ENCODE results near the gene UBE2I. TPM values are rescaled to one million over a fixed set of nuclear protein-coding genes. Genes with fewer than 3 reads are reported as not detected.
A peak's percentile ranks its signal among the peaks of the same experiment; 100 is the strongest.

UBE2I gene
- total RNA-seq, 2 experiments from 2014 or later, result 122 to 323 TPM

DNA sequence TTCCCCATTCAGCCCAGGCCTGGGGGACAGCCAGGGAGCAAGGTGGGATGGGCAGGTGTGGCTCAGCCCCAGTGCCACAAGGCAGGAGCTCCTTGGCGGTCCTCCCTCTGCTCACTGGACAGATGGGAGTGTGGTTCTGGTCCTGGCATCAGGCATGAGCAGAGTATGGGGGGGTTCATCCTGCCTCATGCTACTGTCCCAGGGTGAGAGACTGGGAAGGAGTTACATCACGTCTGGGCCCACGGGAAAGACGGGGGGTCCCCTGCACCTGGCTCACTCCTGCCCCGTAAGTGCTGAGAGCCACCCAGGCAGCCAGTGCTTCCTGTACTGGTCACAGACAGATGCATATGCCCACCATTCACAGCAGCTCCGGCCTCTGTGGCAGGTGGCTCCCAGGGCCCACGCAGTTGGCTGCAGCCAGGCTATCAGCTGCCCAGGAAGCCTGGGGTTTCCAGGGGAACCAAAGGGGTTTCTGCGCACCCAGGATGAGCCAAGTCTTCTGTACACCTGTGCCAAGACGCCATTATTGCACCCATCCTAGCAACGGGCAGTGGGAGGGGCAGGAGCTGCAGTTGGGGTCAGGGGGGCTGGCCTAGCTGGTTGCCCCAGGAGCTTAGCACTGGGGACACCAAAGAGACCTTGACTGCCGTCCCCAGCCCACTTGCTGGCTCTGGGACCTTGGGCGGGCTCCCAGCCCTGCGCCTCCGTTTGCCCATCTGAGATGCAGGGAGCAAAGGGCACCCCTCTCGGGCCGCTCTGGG lies 26.0 kb downstream of the UBE2I start:
- ChIA-PET CTCF (ENCODE audit: unreplicated experiment) (no interaction called here), POLR2A (interaction anchor here (0.6 kb wide), 1 partner anchor 14 kb away, joined by 4 read pairs; no protein-coding TSS in a partner anchor)
- no peak overlapping the region for H3K4me3 ChIP-seq (ENCODE audit: low read depth, low read length, poor library complexity, severe bottlenecking)
- H3K9me2 ChIP-seq (ENCODE audit: insufficient read depth, low read length), result no peaks in the 10 kb centered on the region
- no peak overlapping the region for H3K4me2 ChIP-seq (ENCODE audit: low read length)
- BruUV-seq (replicated peaks), result no TSS peak
- H3K4me1 ChIP-seq (ENCODE audit: insufficient read depth, low read length, poor library complexity, severe bottlenecking), result peaks cover 31% of the 10 kb centered on the region
- H2AFZ ChIP-seq (ENCODE audit: low read length), result no peak overlapping the region
- H3K36me3 ChIP-seq (ENCODE audit: insufficient read depth, low read length), result no peaks in the 10 kb centered on the region
- no peak for DNase-seq (ENCODE audit: low spot score)
- H3K9me3 ChIP-seq (ENCODE audit: low read length), result no peaks in the 10 kb centered on the region
- TF ChIP-seq, protein P1, sequence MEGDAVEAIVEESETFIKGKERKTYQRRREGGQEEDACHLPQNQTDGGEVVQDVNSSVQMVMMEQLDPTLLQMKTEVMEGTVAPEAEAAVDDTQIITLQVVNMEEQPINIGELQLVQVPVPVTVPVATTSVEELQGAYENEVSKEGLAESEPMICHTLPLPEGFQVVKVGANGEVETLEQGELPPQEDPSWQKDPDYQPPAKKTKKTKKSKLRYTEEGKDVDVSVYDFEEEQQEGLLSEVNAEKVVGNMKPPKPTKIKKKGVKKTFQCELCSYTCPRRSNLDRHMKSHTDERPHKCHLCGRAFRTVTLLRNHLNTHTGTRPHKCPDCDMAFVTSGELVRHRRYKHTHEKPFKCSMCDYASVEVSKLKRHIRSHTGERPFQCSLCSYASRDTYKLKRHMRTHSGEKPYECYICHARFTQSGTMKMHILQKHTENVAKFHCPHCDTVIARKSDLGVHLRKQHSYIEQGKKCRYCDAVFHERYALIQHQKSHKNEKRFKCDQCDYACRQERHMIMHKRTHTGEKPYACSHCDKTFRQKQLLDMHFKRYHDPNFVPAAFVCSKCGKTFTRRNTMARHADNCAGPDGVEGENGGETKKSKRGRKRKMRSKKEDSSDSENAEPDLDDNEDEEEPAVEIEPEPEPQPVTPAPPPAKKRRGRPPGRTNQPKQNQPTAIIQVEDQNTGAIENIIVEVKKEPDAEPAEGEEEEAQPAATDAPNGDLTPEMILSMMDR (conservative IDR thresholded peaks at IDR 0.05; ENCODE audit: low read length), result no peak
- TF ChIP-seq EZH2phosphoT487 (IDR thresholded peaks at IDR 0.05; ENCODE audit: borderline replicate concordance, low read depth, low read length), result no peak
- no peaks in the 10 kb centered on the region for H4K20me1 ChIP-seq (ENCODE audit: insufficient read depth, low read length)
- H3K79me2 ChIP-seq (ENCODE audit: insufficient read depth, low read depth, low read length), result no peaks in the 10 kb centered on the region
- intact Hi-C loops (cut with micrococcal nuclease; ENCODE audit: unreplicated experiment), result no loop called here
- H3K27ac ChIP-seq (ENCODE audit: low read depth, low read length, poor library complexity, severe bottlenecking), result no peak overlapping the region

DNA sequence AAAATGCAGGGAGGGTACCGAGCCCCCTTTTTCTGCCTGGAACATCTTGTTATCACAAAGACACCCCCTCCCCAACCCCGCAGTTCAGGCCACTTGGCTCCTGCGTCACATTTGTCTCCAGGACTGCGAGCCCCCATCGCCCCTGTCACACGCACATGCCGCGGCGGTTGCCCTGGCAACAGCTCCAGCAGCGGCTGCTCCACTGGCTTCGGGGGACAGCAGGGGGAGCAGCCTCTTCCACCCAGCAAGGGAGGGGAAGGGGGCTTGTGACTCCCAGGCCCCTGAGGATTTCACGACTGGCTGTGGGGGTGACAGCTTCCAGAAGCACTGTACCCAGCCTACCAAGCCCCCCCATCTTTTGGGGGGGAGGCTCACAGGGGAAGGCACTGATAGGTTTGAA lies 26.6 kb downstream of the UBE2I start:
- no peaks in the 10 kb centered on the region for H3K79me2 ChIP-seq (ENCODE audit: insufficient read depth, low read depth, low read length)
- no peak overlapping the region for H3K27ac ChIP-seq (ENCODE audit: low read depth, low read length, poor library complexity, severe bottlenecking)
- no peak overlapping the region for H3K4me3 ChIP-seq (ENCODE audit: low read depth, low read length, poor library complexity, severe bottlenecking)
- H3K36me3 ChIP-seq (ENCODE audit: insufficient read depth, low read length), result no peaks in the 10 kb centered on the region
- no peak overlapping the region for H2AFZ ChIP-seq (ENCODE audit: low read length)
- no peaks in the 10 kb centered on the region for H3K9me2 ChIP-seq (ENCODE audit: insufficient read depth, low read length)
- intact Hi-C loops (cut with micrococcal nuclease; ENCODE audit: unreplicated experiment), result no loop called here
- BruUV-seq (replicated peaks), result no TSS peak
- H4K20me1 ChIP-seq (ENCODE audit: insufficient read depth, low read length), result no peaks in the 10 kb centered on the region
- ChIA-PET CTCF (ENCODE audit: unreplicated experiment) (no interaction called here), POLR2A (no interaction called here)
- no peaks in the 10 kb centered on the region for H3K9me3 ChIP-seq (ENCODE audit: low read length)
- TF ChIP-seq EZH2phosphoT487 (IDR thresholded peaks at IDR 0.05; ENCODE audit: borderline replicate concordance, low read depth, low read length), result no peak
- TF ChIP-seq, protein P1 (conservative IDR thresholded peaks at IDR 0.05; ENCODE audit: low read length), result 0 out of 2 replicates have a peak, but pooled peaks have one; percentile 20
- H3K4me1 ChIP-seq (ENCODE audit: insufficient read depth, low read length, poor library complexity, severe bottlenecking), result peaks cover 29% of the 10 kb centered on the region
- no peak overlapping the region for H3K4me2 ChIP-seq (ENCODE audit: low read length)
- no peak for DNase-seq (ENCODE audit: low spot score)

DNA sequence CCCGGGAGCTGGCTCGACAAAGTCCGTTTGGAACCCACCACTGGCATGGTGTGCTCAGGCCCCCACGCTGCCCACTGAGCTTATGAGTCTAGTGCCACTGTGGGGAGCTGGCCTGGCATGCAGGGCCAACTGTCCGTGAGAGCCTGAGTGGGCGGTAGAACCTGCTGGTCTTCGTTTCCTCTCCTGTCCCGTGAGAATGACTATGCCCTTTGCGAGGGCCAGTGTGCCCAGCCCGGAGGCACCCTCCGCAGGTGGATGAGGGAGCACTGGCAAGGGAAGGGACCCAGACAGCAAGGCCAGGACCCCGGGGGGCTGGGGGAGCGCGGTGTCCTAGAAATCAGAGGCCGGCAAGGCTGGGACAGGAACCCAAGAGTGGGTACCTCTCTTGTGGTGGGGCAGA lies 27.2 kb downstream of the UBE2I start:
- Histone ChIP-seq H3K79me2 (ENCODE audit: insufficient read depth, low read depth, low read length) (no peaks in the 10 kb centered on the region), H3K9me2 (ENCODE audit: insufficient read depth, low read length) (no peaks in the 10 kb centered on the region), H3K4me1 (ENCODE audit: insufficient read depth, low read length, poor library complexity, severe bottlenecking) (peaks cover 24% of the 10 kb centered on the region), H3K4me3 (ENCODE audit: low read depth, low read length, poor library complexity, severe bottlenecking) (no peak overlapping the region), H3K4me2 (ENCODE audit: low read length) (no peak overlapping the region), H3K9me3 (ENCODE audit: low read length) (no peaks in the 10 kb centered on the region), H2AFZ (ENCODE audit: low read length) (no peak overlapping the region), H3K36me3 (ENCODE audit: insufficient read depth, low read length) (no peaks in the 10 kb centered on the region), H3K27ac (ENCODE audit: low read depth, low read length, poor library complexity, severe bottlenecking) (no peak overlapping the region), H4K20me1 (ENCODE audit: insufficient read depth, low read length) (no peaks in the 10 kb centered on the region)
- BruUV-seq (replicated peaks), result no TSS peak
- no peak for DNase-seq (ENCODE audit: low spot score)
- CTCF ChIA-PET (ENCODE audit: unreplicated experiment), result no interaction called here
- intact Hi-C loops (cut with micrococcal nuclease; ENCODE audit: unreplicated experiment), result no loop called here
- TF ChIP-seq, protein P1 (conservative IDR thresholded peaks at IDR 0.05; ENCODE audit: low read length), result no peak
- no peak for TF ChIP-seq EZH2phosphoT487 (IDR thresholded peaks at IDR 0.05; ENCODE audit: borderline replicate concordance, low read depth, low read length)
- POLR2A ChIA-PET, result no interaction called here

Data from OCI-LY7 (cell line).